ENCODE measurements around the gene CTSO. TPM values are rescaled to one million over a fixed set of nuclear protein-coding genes. Genes with fewer than 3 reads are reported as not detected.

CTSO gene
- total and polyA plus RNA-seq, 4 donors, result 20.7 to 36.7 (median 24.5) TPM

DNA sequence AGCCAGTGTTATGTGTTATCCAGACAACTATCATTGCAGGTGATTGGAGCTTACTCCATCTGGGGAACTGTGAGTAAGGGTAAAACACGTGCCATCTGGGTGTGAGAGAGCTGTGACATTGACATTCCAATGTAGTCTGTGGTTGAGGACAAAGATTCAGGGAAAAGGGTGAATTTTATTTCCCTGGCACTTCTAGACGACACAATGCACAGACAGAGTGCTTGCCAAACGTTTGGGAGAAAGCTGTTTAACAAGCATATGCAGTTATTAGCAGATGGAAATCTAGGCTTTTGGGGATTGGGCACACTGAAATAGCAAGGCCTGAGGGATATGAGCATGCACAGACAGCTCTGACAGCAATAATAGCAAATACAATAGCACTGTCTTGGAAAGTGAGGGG, 21.3 kb upstream of the CTSO start:
- H3K9ac ChIP-seq (ENCODE audit: low read depth in 1 of 2, low read length in 2 of 2), result no peak overlapping the region
- TF ChIP-seq YY1 (IDR thresholded peaks at IDR 0.05) (no peak), EGR1 (IDR thresholded peaks at IDR 0.05; ENCODE audit: low read depth in 2 of 2) (no peak), RXRA (IDR thresholded peaks at IDR 0.05) (no peak)
- H3K36me3 ChIP-seq (ENCODE audit: control insufficient read depth in 4 of 4, insufficient read depth in 3 of 4, low read depth in 1 of 4, low read length in 3 of 4), result no peaks in the 10 kb centered on the region
- no peak overlapping the region for H3K4me3 ChIP-seq (ENCODE audit: low read depth in 1 of 3, low read length in 3 of 3)
- WGBS, result 30% methylated on average over 3 of the region's 3 CpGs
- no peak overlapping the region for H3K27ac ChIP-seq (ENCODE audit: low read depth in 1 of 2, low read length in 2 of 2)
- no peak for DNase-seq (ENCODE audit: low spot score)
- H3K9me3 ChIP-seq (ENCODE audit: control insufficient read depth in 4 of 4, low read length in 3 of 4), result peaks cover 0 to 3% (median 0%) of the 10 kb centered on the region in 4 donors
- no peaks in the 10 kb centered on the region for H3K4me1 ChIP-seq (ENCODE audit: control insufficient read depth in 4 of 4, insufficient read depth in 4 of 4, low read length in 3 of 4)
- H3K27me3 ChIP-seq (ENCODE audit: control insufficient read depth in 4 of 4, insufficient read depth in 4 of 4, low read length in 3 of 4), result peaks cover 0 to 3% (median 0%) of the 10 kb centered on the region in 4 donors

DNA sequence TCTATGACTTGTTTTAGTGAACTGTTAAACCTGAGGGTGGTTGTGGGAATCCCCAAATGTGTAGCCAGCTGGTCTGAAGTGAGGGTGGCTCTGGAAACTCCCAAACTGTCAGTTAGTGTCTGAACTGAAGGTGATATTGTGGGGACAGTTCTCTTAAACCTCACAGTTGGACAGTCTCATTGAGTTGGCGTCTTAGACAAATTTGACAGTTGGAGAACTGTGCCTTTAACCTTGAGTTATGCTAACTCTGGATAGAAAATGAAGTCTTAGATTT, 20.7 kb upstream of the CTSO start:
- Histone ChIP-seq H3K27me3 (ENCODE audit: control insufficient read depth in 4 of 4, insufficient read depth in 4 of 4, low read length in 3 of 4) (peaks cover 0 to 3% (median 0%) of the 10 kb centered on the region in 4 donors), H3K9me3 (ENCODE audit: control insufficient read depth in 4 of 4, low read length in 3 of 4) (no peaks in the 10 kb centered on the region), H3K4me3 (ENCODE audit: low read depth in 1 of 3, low read length in 3 of 3) (no peak overlapping the region), H3K27ac (ENCODE audit: low read depth in 1 of 2, low read length in 2 of 2) (no peak overlapping the region), H3K9ac (ENCODE audit: low read depth in 1 of 2, low read length in 2 of 2) (no peak overlapping the region), H3K4me1 (ENCODE audit: control insufficient read depth in 4 of 4, insufficient read depth in 4 of 4, low read length in 3 of 4) (no peaks in the 10 kb centered on the region), H3K36me3 (ENCODE audit: control insufficient read depth in 4 of 4, insufficient read depth in 3 of 4, low read depth in 1 of 4, low read length in 3 of 4) (no peaks in the 10 kb centered on the region)
- TF ChIP-seq RAD21 (IDR thresholded peaks at IDR 0.05), result no peak
- TF ChIP-seq, protein P1, sequence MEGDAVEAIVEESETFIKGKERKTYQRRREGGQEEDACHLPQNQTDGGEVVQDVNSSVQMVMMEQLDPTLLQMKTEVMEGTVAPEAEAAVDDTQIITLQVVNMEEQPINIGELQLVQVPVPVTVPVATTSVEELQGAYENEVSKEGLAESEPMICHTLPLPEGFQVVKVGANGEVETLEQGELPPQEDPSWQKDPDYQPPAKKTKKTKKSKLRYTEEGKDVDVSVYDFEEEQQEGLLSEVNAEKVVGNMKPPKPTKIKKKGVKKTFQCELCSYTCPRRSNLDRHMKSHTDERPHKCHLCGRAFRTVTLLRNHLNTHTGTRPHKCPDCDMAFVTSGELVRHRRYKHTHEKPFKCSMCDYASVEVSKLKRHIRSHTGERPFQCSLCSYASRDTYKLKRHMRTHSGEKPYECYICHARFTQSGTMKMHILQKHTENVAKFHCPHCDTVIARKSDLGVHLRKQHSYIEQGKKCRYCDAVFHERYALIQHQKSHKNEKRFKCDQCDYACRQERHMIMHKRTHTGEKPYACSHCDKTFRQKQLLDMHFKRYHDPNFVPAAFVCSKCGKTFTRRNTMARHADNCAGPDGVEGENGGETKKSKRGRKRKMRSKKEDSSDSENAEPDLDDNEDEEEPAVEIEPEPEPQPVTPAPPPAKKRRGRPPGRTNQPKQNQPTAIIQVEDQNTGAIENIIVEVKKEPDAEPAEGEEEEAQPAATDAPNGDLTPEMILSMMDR (IDR thresholded peaks at IDR 0.05; ENCODE audit: low read depth, low read length, missing input control), result no peak
- TF ChIP-seq SP1 (IDR thresholded peaks at IDR 0.05), result no peak
- TF ChIP-seq, protein P2, sequence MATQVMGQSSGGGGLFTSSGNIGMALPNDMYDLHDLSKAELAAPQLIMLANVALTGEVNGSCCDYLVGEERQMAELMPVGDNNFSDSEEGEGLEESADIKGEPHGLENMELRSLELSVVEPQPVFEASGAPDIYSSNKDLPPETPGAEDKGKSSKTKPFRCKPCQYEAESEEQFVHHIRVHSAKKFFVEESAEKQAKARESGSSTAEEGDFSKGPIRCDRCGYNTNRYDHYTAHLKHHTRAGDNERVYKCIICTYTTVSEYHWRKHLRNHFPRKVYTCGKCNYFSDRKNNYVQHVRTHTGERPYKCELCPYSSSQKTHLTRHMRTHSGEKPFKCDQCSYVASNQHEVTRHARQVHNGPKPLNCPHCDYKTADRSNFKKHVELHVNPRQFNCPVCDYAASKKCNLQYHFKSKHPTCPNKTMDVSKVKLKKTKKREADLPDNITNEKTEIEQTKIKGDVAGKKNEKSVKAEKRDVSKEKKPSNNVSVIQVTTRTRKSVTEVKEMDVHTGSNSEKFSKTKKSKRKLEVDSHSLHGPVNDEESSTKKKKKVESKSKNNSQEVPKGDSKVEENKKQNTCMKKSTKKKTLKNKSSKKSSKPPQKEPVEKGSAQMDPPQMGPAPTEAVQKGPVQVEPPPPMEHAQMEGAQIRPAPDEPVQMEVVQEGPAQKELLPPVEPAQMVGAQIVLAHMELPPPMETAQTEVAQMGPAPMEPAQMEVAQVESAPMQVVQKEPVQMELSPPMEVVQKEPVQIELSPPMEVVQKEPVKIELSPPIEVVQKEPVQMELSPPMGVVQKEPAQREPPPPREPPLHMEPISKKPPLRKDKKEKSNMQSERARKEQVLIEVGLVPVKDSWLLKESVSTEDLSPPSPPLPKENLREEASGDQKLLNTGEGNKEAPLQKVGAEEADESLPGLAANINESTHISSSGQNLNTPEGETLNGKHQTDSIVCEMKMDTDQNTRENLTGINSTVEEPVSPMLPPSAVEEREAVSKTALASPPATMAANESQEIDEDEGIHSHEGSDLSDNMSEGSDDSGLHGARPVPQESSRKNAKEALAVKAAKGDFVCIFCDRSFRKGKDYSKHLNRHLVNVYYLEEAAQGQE (IDR thresholded peaks at IDR 0.05), result no peak
- no peak for DNase-seq (ENCODE audit: low spot score)
- 68% methylated on average over 1 of the region's 1 CpG for WGBS

DNA sequence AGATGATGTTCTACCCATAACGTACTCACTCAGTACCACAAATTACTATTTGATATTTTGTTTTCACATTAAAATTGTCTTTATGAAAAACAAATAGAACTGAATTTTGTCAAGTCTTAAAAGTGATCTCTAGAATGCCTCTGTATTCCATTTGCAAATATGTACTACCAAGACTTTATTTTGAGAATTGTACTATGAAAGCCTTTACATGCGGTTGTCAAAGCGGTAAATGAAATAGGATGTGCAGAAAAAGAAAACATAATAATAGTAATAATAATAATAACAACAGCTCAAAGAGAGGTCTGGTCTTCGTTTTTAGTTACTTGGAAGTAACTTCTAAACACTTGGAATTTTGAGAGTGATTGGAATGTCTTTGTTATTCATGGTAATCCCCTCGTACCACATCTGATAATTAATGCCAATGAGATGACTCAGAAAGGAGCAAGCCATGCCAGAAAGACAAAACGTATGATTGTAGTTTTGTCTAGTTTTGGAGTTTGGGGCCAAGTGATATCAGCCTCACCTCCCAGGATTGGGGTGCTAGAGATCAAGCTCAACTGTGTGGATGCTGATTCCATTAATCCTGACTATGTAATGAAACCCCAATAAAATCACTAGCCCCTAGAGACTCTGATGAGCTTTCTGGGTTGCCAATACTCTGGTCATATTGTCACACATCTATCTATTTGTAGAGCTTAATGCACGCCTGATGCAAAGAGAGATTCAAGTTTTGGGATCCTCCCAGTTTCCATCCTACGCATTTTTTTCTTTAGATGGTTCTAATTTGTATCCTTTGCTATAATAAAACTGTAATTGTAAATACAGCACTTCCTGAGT, 20.2 kb upstream of the CTSO start:
- Histone ChIP-seq H3K27me3 (ENCODE audit: control insufficient read depth in 4 of 4, insufficient read depth in 4 of 4, low read length in 3 of 4) (peaks cover 0 to 3% (median 0%) of the 10 kb centered on the region in 4 donors), H3K4me1 (ENCODE audit: control insufficient read depth in 4 of 4, insufficient read depth in 4 of 4, low read length in 3 of 4) (no peaks in the 10 kb centered on the region), H3K9ac (ENCODE audit: low read depth in 1 of 2, low read length in 2 of 2) (no peak overlapping the region), H3K36me3 (ENCODE audit: control insufficient read depth in 4 of 4, insufficient read depth in 3 of 4, low read depth in 1 of 4, low read length in 3 of 4) (no peaks in the 10 kb centered on the region), H3K9me3 (ENCODE audit: control insufficient read depth in 4 of 4, low read length in 3 of 4) (no peaks in the 10 kb centered on the region), H3K4me3 (ENCODE audit: low read depth in 1 of 3, low read length in 3 of 3) (no peak overlapping the region), H3K27ac (ENCODE audit: low read depth in 1 of 2, low read length in 2 of 2) (no peak overlapping the region)
- TF ChIP-seq RXRA (IDR thresholded peaks at IDR 0.05) (no peak), TAF1 (conservative IDR thresholded peaks at IDR 0.05) (no peak)
- DNase-seq (ENCODE audit: low spot score), result no peak
- 61% methylated on average over 8 of the region's 8 CpGs for WGBS
